ENCODE results near the gene TRIM46. TPM values are rescaled to one million over a fixed set of nuclear protein-coding genes. Genes with fewer than 3 reads are reported as not detected.

Gene TRIM46
- total and polyA plus RNA-seq, 2 experiments from 2014 or later, result 2.9 to 5.4 TPM

GRCh38 chr1:155202731-155203515, 29.3 kb downstream of the TRIM46 start:
- TF ChIP-seq, protein P1, sequence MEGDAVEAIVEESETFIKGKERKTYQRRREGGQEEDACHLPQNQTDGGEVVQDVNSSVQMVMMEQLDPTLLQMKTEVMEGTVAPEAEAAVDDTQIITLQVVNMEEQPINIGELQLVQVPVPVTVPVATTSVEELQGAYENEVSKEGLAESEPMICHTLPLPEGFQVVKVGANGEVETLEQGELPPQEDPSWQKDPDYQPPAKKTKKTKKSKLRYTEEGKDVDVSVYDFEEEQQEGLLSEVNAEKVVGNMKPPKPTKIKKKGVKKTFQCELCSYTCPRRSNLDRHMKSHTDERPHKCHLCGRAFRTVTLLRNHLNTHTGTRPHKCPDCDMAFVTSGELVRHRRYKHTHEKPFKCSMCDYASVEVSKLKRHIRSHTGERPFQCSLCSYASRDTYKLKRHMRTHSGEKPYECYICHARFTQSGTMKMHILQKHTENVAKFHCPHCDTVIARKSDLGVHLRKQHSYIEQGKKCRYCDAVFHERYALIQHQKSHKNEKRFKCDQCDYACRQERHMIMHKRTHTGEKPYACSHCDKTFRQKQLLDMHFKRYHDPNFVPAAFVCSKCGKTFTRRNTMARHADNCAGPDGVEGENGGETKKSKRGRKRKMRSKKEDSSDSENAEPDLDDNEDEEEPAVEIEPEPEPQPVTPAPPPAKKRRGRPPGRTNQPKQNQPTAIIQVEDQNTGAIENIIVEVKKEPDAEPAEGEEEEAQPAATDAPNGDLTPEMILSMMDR (IDR thresholded peaks at IDR 0.05; ENCODE audit: low read depth, low read length), result no peak
- DNase-seq (ENCODE audit: low read depth in 1 of 2, low spot score in 1 of 2), result no peak
- Histone ChIP-seq H3K36me3 (peaks cover 4% of the 10 kb centered on the region), H3K27me3 (no peaks in the 10 kb centered on the region), H3K9me3 (ENCODE audit: low read depth) (no peaks in the 10 kb centered on the region), H3K4me3 (no peak overlapping the region), H3K27ac (no peak overlapping the region), H3K4me1 (ENCODE audit: low read depth) (peaks cover 11% of the 10 kb centered on the region)

DNA sequence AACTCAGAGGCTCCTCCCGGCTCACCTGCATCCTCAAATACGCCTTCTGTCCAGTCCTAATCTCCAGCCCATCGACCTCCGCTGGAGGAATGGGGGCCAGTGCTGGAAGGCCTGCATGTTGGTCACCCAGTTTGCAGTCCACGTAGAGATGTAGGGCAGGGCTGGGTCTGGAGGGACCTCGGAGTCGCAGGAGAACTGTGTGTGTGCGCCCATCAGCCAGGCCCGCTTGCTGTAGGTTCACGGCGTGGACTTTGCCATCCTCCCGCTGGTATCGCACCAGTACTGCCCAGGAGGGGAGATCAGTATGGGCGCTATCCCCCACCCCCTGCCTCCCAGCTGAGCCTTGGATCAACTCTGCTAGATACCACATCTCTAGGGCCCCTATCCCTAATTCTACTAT, 31.4 kb downstream of the TRIM46 start:
- Histone ChIP-seq H3K27me3 (no peaks in the 10 kb centered on the region), H3K36me3 (peaks cover 4% of the 10 kb centered on the region), H3K4me3 (no peak overlapping the region), H3K4me1 (ENCODE audit: low read depth) (peaks cover 20% of the 10 kb centered on the region), H3K27ac (no peak overlapping the region), H3K9me3 (ENCODE audit: low read depth) (no peaks in the 10 kb centered on the region)
- DNase-seq (ENCODE audit: low read depth in 1 of 2, low spot score in 1 of 2), result no peak
- TF ChIP-seq, protein P1 (IDR thresholded peaks at IDR 0.05; ENCODE audit: low read depth, low read length), result no peak

DNA sequence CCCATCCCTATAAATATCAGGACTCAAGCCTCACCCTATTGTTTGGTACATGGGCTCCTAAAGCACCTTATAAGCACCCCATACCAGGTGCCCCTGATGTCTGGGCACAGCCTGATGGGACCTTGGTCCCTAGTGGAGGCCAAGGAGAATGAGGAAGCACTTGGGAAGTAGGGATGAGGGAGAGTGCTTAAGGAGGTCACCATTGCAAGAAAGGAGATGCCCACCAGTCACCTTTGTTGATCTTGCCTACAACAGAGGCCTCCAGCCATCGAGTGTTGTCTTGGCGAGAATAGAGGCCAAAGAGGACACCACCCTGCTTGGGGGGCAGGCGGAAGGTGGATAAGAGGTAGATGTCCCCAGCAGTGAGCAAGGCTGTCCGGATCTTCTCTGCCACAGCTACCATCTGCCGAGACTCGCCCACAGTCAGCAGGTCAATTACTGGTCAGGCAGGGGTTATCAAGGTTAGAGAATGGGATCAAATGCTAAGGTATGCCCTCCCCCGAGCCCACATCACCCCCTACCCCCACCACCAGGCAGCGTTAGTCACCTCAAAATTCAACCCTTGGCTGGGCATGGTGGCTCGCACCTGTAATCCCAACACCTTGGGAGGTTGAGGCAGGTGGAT, 32.4 kb downstream of the TRIM46 start:
- TF ChIP-seq, protein P1 (IDR thresholded peaks at IDR 0.05; ENCODE audit: low read depth, low read length), result no peak
- Histone ChIP-seq H3K4me3 (no peak overlapping the region), H3K36me3 (peaks cover 4% of the 10 kb centered on the region), H3K27ac (no peak overlapping the region), H3K27me3 (no peaks in the 10 kb centered on the region), H3K9me3 (ENCODE audit: low read depth) (no peaks in the 10 kb centered on the region), H3K4me1 (ENCODE audit: low read depth) (peaks cover 20% of the 10 kb centered on the region)
- DNase-seq (ENCODE audit: low read depth in 1 of 2, low spot score in 1 of 2), result no peak

DNA sequence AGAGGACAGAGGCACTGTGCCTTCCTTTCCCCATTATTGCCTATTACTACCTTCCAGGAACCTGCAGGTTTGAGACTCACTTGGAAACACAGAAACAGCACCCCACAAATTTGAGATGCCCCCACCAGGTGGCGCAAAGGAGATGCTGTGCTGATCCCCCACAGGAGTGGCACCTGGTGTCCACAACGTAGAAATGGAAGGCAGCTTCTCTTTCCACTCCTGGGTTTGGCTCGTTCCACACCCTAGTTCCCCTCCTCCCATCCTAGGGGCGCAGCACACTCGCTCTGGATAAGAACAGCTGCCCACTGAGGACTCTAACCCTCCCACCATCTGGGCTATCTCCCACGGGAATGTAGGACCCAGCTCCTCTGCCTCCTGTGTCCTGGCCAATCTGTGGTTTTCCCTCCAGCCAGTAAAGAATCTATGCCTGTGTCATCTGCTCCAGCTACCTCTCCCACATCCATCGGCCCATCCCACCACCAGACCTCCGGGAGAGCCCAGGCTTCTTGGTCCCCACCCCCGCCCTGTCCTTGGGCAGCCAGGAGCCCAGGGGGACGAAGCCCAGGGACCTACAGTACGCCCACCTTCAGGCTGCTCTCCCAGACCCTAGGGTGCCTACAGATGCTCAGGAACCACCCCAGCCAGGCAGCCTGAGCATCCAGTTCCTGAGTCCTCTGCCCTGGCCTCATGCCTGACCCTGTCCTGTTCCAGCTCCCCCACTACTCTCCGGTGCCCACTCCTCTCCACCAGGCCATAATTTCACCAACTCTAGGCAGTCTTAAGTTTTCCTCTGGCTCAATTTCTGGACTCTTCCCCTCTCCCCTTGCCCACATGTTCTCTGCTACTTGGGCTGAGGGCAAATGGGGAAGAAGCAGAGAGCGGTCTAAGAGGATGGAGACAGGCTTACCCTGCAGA, 33.5 kb downstream of the TRIM46 start:
- H3K36me3 ChIP-seq, result no peaks in the 10 kb centered on the region
- DNase-seq (ENCODE audit: low read depth in 1 of 2, low spot score in 1 of 2), result peak; percentile 79 to 84
- peak overlapping the region; percentile 97 for H3K27ac ChIP-seq
- H3K9me3 ChIP-seq (ENCODE audit: low read depth), result no peaks in the 10 kb centered on the region
- H3K4me1 ChIP-seq (ENCODE audit: low read depth), result peaks cover 20% of the 10 kb centered on the region
- H3K4me3 ChIP-seq, result no peak overlapping the region
- TF ChIP-seq, protein P1 (IDR thresholded peaks at IDR 0.05; ENCODE audit: low read depth, low read length), result peak; percentile 85
- no peaks in the 10 kb centered on the region for H3K27me3 ChIP-seq

DNA sequence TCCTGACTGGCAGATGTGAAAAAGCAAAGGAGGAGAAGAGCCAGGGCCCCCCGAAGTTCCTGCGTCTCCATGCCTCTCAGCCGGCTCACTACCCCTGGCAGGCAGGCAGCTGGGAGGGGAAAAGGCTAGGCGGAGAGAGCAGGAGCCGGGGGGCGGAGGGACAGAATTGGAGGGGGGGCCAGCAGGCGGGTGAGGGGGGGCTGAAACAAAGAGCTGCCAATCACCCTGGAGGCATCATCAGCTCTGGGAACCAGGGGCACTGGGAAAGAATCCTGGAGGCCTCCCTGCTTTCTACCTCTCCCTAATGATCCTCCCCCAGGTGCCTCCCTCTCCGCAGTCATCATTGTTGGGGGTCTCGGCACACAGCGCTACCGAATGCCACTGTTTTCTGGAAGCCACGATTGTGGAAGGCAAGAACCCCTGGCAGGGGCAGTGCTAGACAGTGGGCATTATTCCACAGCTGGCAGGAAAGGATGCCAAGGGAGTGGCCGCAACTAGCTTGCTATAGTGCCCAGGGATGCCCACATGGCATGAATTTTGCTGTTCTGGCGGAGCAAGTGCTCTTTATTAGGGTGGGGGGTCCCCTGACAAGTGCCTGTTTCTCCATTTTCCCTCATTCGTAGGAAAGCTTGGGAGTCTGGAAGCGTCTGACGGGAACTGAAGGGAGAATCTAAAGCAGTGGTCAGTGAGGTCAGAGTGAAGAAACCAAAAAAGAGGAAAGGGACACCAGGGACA, 34.3 kb downstream of the TRIM46 start, which contains the start of gene THBS3:
TSS of gene THBS3 (minus strand) at position 92 of the 735 bp plus-strand sequence. CDS start at position 71, 21 bp downstream.
- Histone ChIP-seq H3K27ac (peak within 1 kb of the TSS; percentile 97), H3K4me3 (peak within 1 kb of the TSS; percentile 79), H3K4me1 (ENCODE audit: low read depth) (peaks cover 20% of the 10 kb centered on the region), H3K27me3 (no peaks in the 10 kb centered on the region), H3K36me3 (no peaks in the 10 kb centered on the region), H3K9me3 (ENCODE audit: low read depth) (no peaks in the 10 kb centered on the region)
- peak in 1 of 2 donors; percentile 50 for DNase-seq (ENCODE audit: low read depth in 1 of 2, low spot score in 1 of 2)
- TF ChIP-seq, protein P1 (IDR thresholded peaks at IDR 0.05; ENCODE audit: low read depth, low read length), result no peak

Measured in cardiac muscle cell (in vitro differentiated cells and primary cell).